Thyroid gland (tissue), 4 donors: Measurements from ENCODE around the gene CCDC120.

ENCODE experiments used
- CTCF ChIP-seq, 6 experiments: fragments of 200-600 bp in 3 of 6; fragments of 450-650 bp in 3 of 6; sonication (generic) in 3 of 6; IDR thresholded peaks; one replicate each; pipeline ENCODE4 v1.5.1; 2016 to 2019; ENCODE audit warnings: antibody characterized with exemption in 6 of 6, mild to moderate bottlenecking in 2 of 6, inconsistent platforms in 1 of 6, moderate library complexity in 1 of 6
- POLR2A ChIP-seq, 2 donors: fragments of 450-650 bp; IDR thresholded peaks; one replicate each; pipeline ENCODE4 v1.6.1; 2017; ENCODE audit warnings: antibody characterized with exemption in 2 of 2, mild to moderate bottlenecking in 2 of 2, moderate library complexity in 1 of 2

- TF ChIP-seq POLR2A (IDR thresholded peaks at IDR 0.05): no peak
- TF ChIP-seq CTCF (IDR thresholded peaks at IDR 0.05): no peak
These were observed 30.8 kb downstream of the CCDC120 start for GRCh38 chrX:49089553-49089952.
